Activated T-cell treated with anti-CD3 and anti-CD28 coated beads, Interleukin-2, amount 50 U/mL, for 72 hours (primary cell): ENCODE results near the gene RPTOR. TPM values are rescaled to one million over a fixed set of nuclear protein-coding genes. Genes with fewer than 3 reads are reported as not detected.

ENCODE experiments used
- ATAC-seq, 2 donors: fragments of 150-1000 bp; cut with Tn5 transposase; replicated peaks in 1 of 2; 2 replicates each; pipeline ENCODE4 v1.10.0; 2021; ENCODE audit warnings: moderate library complexity in 2 of 2, mild to moderate bottlenecking in 1 of 2
- DNase-seq, 2 donors: peaks; one replicate each; pipeline ENCODE4 v3.0.0; 2021 to 2022; ENCODE audit warnings: mixed read lengths in 1 of 2
- H3K27ac Mint-ChIP-seq: one replicate; pipeline ENCODE4 v1.8.0; 2022; ENCODE audit warnings: mild to moderate bottlenecking, moderate library complexity, mixed read lengths
- H3K27me3 Mint-ChIP-seq: one replicate; pipeline ENCODE4 v1.8.0; 2022; ENCODE audit warnings: low read depth, mixed read lengths
- H3K36me3 Mint-ChIP-seq, 2 donors: one replicate each; pipeline ENCODE4 v1.8.0; 2022; ENCODE audit warnings: mixed read lengths in 2 of 2, mild to moderate bottlenecking in 1 of 2; ENCODE audit not compliant: insufficient read depth in 2 of 2
- H3K4me1 Mint-ChIP-seq: one replicate; pipeline ENCODE4 v1.8.0; 2022; ENCODE audit warnings: low read depth, mixed read lengths
- H3K4me3 Mint-ChIP-seq, 2 donors: one replicate each; pipeline ENCODE4 v1.8.0; 2022; ENCODE audit warnings: mild to moderate bottlenecking in 2 of 2, mixed read lengths in 2 of 2, moderate library complexity in 2 of 2
- H3K9me3 Mint-ChIP-seq, 2 donors: one replicate each; pipeline ENCODE4 v1.8.0; 2022; ENCODE audit warnings: mixed read lengths in 2 of 2
- total RNA-seq, 2 donors: library from RNA; stranded (reverse); gene quantifications; one replicate each; pipeline ENCODE4 v1.2.3, GENCODE V29; 2022

Gene RPTOR
- total RNA-seq, 2 donors from 2014 or later = 50.8 to 62.0 TPM

- Mint-ChIP-seq H3K4me1 (peaks cover 79% of the 10 kb centered on the region), H3K4me3 (no peak overlapping the region), H3K9me3 (peaks cover 0 to 2% of the 10 kb centered on the region in 2 donors), H3K27ac (peak overlapping the region; percentile 35), H3K36me3 (peaks cover 8 to 23% of the 10 kb centered on the region in 2 donors), H3K27me3 (no peaks in the 10 kb centered on the region)
- DNase-seq (no peak), ATAC-seq (no peak)
Observed at GRCh38 chr17:80851277-80851925, 306.8 kb downstream of the RPTOR start.

GRCh38 chr17:80852476-80853015, 307.9 kb downstream of the RPTOR start:
- ATAC-seq (no peak), DNase-seq (no peak)
- Mint-ChIP-seq H3K4me1 (peaks cover 79% of the 10 kb centered on the region), H3K27me3 (no peaks in the 10 kb centered on the region), H3K36me3 (peaks cover 7 to 18% of the 10 kb centered on the region in 2 donors), H3K4me3 (no peak overlapping the region), H3K9me3 (no peaks in the 10 kb centered on the region), H3K27ac (no peak overlapping the region)

- DNase-seq (no peak), ATAC-seq (no peak)
- Mint-ChIP-seq H3K9me3 (no peaks in the 10 kb centered on the region), H3K27ac (no peak overlapping the region), H3K4me3 (no peak overlapping the region), H3K36me3 (peaks cover 9 to 18% of the 10 kb centered on the region in 2 donors), H3K4me1 (peaks cover 79% of the 10 kb centered on the region), H3K27me3 (no peaks in the 10 kb centered on the region)
Observed at GRCh38 chr17:80853076-80853475, 308.4 kb downstream of the RPTOR start.

GRCh38 chr17:80854220-80854619, 309.6 kb downstream of the RPTOR start:
- H3K9me3 Mint-ChIP-seq = no peaks in the 10 kb centered on the region
- peaks cover 9 to 22% of the 10 kb centered on the region in 2 donors for H3K36me3 Mint-ChIP-seq
- no peaks in the 10 kb centered on the region for H3K27me3 Mint-ChIP-seq
- no peak overlapping the region for H3K27ac Mint-ChIP-seq
- H3K4me3 Mint-ChIP-seq = no peak overlapping the region
- DNase-seq (no peak), ATAC-seq (no peak)
- peaks cover 79% of the 10 kb centered on the region for H3K4me1 Mint-ChIP-seq

GRCh38 chr17:80855196-80855947, 310.7 kb downstream of the RPTOR start:
- DNase-seq (no peak), ATAC-seq (no peak)
- H3K27ac Mint-ChIP-seq = peak overlapping the region; percentile 99
- peaks cover 6 to 22% of the 10 kb centered on the region in 2 donors for H3K36me3 Mint-ChIP-seq
- H3K9me3 Mint-ChIP-seq = no peaks in the 10 kb centered on the region
- H3K27me3 Mint-ChIP-seq = no peaks in the 10 kb centered on the region
- peaks cover 79% of the 10 kb centered on the region for H3K4me1 Mint-ChIP-seq
- H3K4me3 Mint-ChIP-seq = peak overlapping the region; percentile 66 to 86

- H3K4me1 Mint-ChIP-seq = peaks cover 83% of the 10 kb centered on the region
- H3K27ac Mint-ChIP-seq = peak overlapping the region; percentile 99
- no peaks in the 10 kb centered on the region for H3K27me3 Mint-ChIP-seq
- DNase-seq (peak; percentile 89 to 93), ATAC-seq (peak; percentile 99)
- no peaks in the 10 kb centered on the region for H3K9me3 Mint-ChIP-seq
- H3K4me3 Mint-ChIP-seq = peak overlapping the region; percentile 66 to 86
- peaks cover 6 to 26% of the 10 kb centered on the region in 2 donors for H3K36me3 Mint-ChIP-seq
Observed at GRCh38 chr17:80855948-80856862, 311.6 kb downstream of the RPTOR start.

- peaks cover 89% of the 10 kb centered on the region for H3K4me1 Mint-ChIP-seq
- H3K9me3 Mint-ChIP-seq = no peaks in the 10 kb centered on the region
- H3K36me3 Mint-ChIP-seq = peaks cover 6 to 26% of the 10 kb centered on the region in 2 donors
- peak overlapping the region; percentile 99 for H3K27ac Mint-ChIP-seq
- DNase-seq (no peak), ATAC-seq (peak; percentile 51 to 52)
- peak overlapping the region; percentile 66 to 86 for H3K4me3 Mint-ChIP-seq
- H3K27me3 Mint-ChIP-seq = no peaks in the 10 kb centered on the region
Observed at GRCh38 chr17:80856863-80857755, 312.5 kb downstream of the RPTOR start.

GRCh38 chr17:80857756-80858171, 313.1 kb downstream of the RPTOR start:
- DNase-seq = no peak
- Mint-ChIP-seq H3K27ac (peak overlapping the region; percentile 99), H3K36me3 (peaks cover 6 to 28% of the 10 kb centered on the region in 2 donors), H3K27me3 (no peaks in the 10 kb centered on the region), H3K9me3 (no peaks in the 10 kb centered on the region), H3K4me1 (peaks cover 89% of the 10 kb centered on the region), H3K4me3 (peak overlapping the region; percentile 3 to 36)
- ATAC-seq = no peak

- Mint-ChIP-seq H3K36me3 (peaks cover 6 to 35% of the 10 kb centered on the region in 2 donors), H3K4me1 (peaks cover 89% of the 10 kb centered on the region), H3K4me3 (peak overlapping the region in 1 of 2 donors; percentile 36), H3K27me3 (no peaks in the 10 kb centered on the region), H3K27ac (peak overlapping the region; percentile 99), H3K9me3 (peaks cover 0 to 2% of the 10 kb centered on the region in 2 donors)
- ATAC-seq = no peak
- no peak for DNase-seq
Observed at GRCh38 chr17:80858301-80859001, 313.8 kb downstream of the RPTOR start.

GRCh38 chr17:80859002-80859941, 314.6 kb downstream of the RPTOR start:
- no peak for ATAC-seq
- no peaks in the 10 kb centered on the region for H3K27me3 Mint-ChIP-seq
- H3K36me3 Mint-ChIP-seq = peaks cover 11 to 43% of the 10 kb centered on the region in 2 donors
- no peak overlapping the region for H3K27ac Mint-ChIP-seq
- DNase-seq = no peak
- peaks cover 1 to 6% of the 10 kb centered on the region in 2 donors for H3K9me3 Mint-ChIP-seq
- H3K4me1 Mint-ChIP-seq = peaks cover 96% of the 10 kb centered on the region
- no peak overlapping the region for H3K4me3 Mint-ChIP-seq
